ENCODE results near the gene C11orf87. TPM values are rescaled to one million over a fixed set of nuclear protein-coding genes. Genes with fewer than 3 reads are reported as not detected.

The C11orf87 gene
- not detected for total RNA-seq
- long read RNA-seq, donor 1: 0 reads
- long read RNA-seq, donor 2: 0 reads

DNA sequence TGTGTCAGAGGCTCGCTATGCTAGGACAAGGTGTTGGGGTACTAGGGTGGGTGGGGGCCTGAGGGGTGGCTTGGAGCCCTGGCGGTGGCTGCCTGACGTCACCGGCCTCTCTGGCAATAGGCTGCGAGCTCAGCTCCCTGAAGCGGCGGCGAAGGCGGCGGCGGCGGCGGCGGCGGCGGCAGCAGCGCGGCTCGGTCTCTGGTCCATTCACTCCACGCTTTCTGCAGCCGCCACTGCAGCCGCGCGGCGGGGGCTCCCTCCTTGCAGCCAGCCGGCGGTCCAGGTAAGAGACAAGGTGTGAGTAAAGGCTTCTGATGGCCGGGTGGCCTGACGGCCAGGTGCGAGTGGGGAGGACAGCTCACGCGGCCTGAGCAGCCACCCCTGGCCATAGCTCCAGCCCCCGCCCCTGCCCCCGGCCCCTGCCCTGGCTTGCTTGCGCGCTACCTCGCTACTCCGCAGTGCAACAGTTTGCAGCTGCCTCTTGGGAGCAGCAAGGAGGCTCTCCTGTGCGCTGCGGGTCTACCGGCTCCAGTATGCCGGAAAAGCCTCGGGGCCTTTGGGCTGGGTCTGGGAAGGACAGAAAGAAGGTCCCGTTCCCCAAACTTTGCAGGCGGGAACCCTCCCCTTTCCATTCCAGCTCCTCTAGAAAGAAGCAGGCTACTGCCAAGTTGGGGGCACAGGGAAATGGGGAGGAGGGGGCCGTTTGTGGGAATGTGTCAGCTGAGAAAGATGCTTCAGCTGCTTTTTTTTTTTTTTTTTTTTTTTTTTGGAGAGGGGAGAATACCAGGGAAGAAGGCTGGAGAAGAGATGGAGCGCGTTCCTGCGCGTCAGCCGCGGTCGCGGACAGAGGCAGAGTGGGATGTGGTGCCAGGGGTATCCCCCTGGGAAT is at the start of gene C11orf87:
C11orf87 (plus strand) TSS at position 210 of the 889 bp plus-strand sequence. CDS start 1,444 bp downstream, outside the sequence.
- Histone ChIP-seq H3K4me3 (no peak within 1 kb of the TSS), H3K36me3 (ENCODE audit: low read depth) (no peaks in the 10 kb centered on the region), H3K9me3 (no peaks in the 10 kb centered on the region), H3K4me1 (ENCODE audit: low read depth) (no peaks in the 10 kb centered on the region)
- DNase-seq (peak in 1 of 3 donors; percentile 40), ATAC-seq (no peak)
- TF ChIP-seq CTCF (IDR thresholded peaks at IDR 0.05): no peak
- intact Hi-C loops (cut with DNase I, micrococcal nuclease): no loop called here

GRCh38 chr11:109374032-109374431 is 48.0 kb upstream of the C11orf87 start:
- no peaks in the 10 kb centered on the region for H3K4me1 ChIP-seq (ENCODE audit: low read depth)
- H3K36me3 ChIP-seq (ENCODE audit: low read depth): no peaks in the 10 kb centered on the region
- no peaks in the 10 kb centered on the region for H3K9me3 ChIP-seq
- ATAC-seq (no peak), DNase-seq (no peak)
- intact Hi-C loops (cut with DNase I, micrococcal nuclease): no loop called here
- TF ChIP-seq CTCF (IDR thresholded peaks at IDR 0.05): no peak
- H3K4me3 ChIP-seq: no peak overlapping the region

- Histone ChIP-seq H3K36me3 (ENCODE audit: low read depth) (no peaks in the 10 kb centered on the region), H3K4me1 (ENCODE audit: low read depth) (no peaks in the 10 kb centered on the region), H3K4me3 (no peak overlapping the region), H3K9me3 (no peaks in the 10 kb centered on the region)
- intact Hi-C loops (cut with DNase I, micrococcal nuclease): no loop called here
- no peak for ATAC-seq
- no peak for TF ChIP-seq CTCF (IDR thresholded peaks at IDR 0.05)
- DNase-seq: no peak
These were observed 47.5 kb upstream of the C11orf87 start for GRCh38 chr11:109374441-109374840.

DNA sequence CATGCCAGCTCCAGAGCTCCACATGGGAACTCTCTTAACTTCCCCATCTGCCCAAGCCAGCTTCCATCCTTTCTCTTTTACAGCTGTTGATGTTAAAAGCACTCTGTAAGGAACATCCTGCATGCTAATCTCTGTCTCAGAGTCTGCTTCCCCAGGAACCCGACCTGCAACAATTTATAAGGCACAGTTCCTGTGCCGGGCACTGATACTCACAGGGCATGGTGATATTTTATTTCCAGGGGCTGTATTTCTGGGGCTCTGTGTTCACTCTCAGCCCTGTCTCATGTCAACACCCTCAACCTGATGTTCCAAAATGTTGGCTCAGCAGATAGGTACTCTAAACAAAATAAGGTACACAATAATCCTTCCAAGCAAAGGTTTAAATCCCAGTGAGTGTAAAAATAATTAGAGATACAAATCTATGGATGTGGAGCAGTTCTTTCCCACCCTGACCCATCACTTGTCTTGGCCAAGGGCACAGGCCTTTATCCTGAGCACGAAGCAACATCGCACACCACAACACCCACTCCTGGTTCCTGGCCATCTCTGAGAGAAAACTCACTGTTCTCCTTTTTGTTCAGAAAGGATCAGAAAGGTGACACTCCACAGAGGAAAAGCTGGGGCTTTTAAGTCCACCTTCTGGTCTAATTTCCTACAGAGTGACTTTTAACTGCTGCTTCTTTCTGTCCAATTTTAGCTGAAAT is 44.8 kb upstream of the C11orf87 start:
- Histone ChIP-seq H3K4me1 (ENCODE audit: low read depth) (no peaks in the 10 kb centered on the region), H3K4me3 (no peak overlapping the region), H3K36me3 (ENCODE audit: low read depth) (no peaks in the 10 kb centered on the region), H3K9me3 (no peaks in the 10 kb centered on the region)
- TF ChIP-seq CTCF (IDR thresholded peaks at IDR 0.05): no peak
- DNase-seq: no peak
- no peak for ATAC-seq
- intact Hi-C loops (cut with DNase I, micrococcal nuclease): no loop called here

GRCh38 chr11:109378034-109378433 is 44.0 kb upstream of the C11orf87 start:
- ATAC-seq: no peak
- Histone ChIP-seq H3K9me3 (no peaks in the 10 kb centered on the region), H3K36me3 (ENCODE audit: low read depth) (no peaks in the 10 kb centered on the region), H3K4me3 (no peak overlapping the region), H3K4me1 (ENCODE audit: low read depth) (no peaks in the 10 kb centered on the region)
- no peak for DNase-seq
- TF ChIP-seq CTCF (IDR thresholded peaks at IDR 0.05): no peak
- intact Hi-C loops (cut with DNase I, micrococcal nuclease): no loop called here
